IPS-18a (cell line): ENCODE measurements around the gene OTUB1.

Experiments used
- H3K27ac ChIP-seq: one replicate; pipeline ENCODE4 v1.5.1; 2013; ENCODE audit warnings: low read length
- H3K27me3 ChIP-seq: one replicate; pipeline ENCODE4 v1.6.1; 2013; ENCODE audit warnings: mild to moderate bottlenecking, low read length; ENCODE audit not compliant: control insufficient read depth, insufficient read depth
- H3K36me3 ChIP-seq: one replicate; pipeline ENCODE4 v1.6.1; 2013; ENCODE audit warnings: low read depth, low read length; ENCODE audit not compliant: control insufficient read depth
- H3K4me1 ChIP-seq: one replicate; pipeline ENCODE4 v1.6.1; 2013; ENCODE audit warnings: low read depth, low read length; ENCODE audit not compliant: control insufficient read depth
- H3K4me3 ChIP-seq: one replicate; pipeline ENCODE4 v1.5.1; 2013; ENCODE audit warnings: low read length
- H3K9ac ChIP-seq: one replicate; pipeline ENCODE4 v1.6.1; 2013; ENCODE audit warnings: mild to moderate bottlenecking, low read length, moderate library complexity
- H3K9me3 ChIP-seq: one replicate; pipeline ENCODE4 v1.6.1; 2013; ENCODE audit warnings: low read depth, low read length; ENCODE audit not compliant: control insufficient read depth

The OTUB1 gene

DNA sequence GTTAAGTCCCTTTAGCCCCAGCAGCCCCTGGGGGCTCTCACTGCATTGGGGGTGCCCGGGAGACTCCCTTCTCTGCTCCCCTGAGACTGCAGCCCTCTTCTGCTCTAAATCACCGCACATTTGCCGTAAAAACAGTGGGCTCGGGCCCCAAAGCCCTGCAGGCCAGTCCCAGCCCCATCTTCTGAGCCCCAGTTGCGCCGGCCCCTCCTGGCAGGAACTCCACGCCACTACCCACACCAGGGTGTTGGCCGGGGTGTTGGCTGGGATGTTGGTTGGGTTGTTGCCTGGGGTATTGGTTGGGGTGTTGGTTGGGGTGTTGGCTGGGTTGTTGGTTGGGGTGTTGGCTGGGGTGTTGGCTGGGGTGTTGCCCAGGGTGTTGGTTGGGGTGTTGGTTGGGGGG is 23.5 kb downstream of the OTUB1 start:
- H3K27ac ChIP-seq: no peak overlapping the region
- no peaks in the 10 kb centered on the region for H3K36me3 ChIP-seq
- no peaks in the 10 kb centered on the region for H3K4me1 ChIP-seq
- no peak overlapping the region for H3K4me3 ChIP-seq
- no peaks in the 10 kb centered on the region for H3K9me3 ChIP-seq
- H3K9ac ChIP-seq: no peak overlapping the region
- H3K27me3 ChIP-seq: peaks cover 77% of the 10 kb centered on the region

DNA sequence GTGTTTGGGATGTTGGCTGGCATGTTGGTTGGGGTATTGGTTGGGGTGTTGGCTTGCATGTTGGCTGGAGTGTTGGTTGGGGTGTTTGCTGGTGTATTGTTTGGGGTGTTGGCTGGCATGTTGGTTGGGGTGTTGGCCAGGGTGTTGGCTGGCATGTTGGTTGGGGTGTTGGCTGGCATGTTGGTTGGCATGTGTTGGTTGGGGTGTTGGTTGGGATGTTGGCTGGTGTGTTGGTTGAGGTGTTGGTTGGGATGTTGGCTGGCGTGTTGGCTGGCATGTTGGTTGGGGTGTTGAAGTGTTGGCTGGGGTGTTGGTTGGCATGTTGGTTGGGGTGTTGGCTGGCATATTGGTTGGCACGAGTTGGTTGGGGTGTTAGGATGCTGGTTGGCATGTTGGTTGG is 24.5 kb downstream of the OTUB1 start:
- Histone ChIP-seq H3K4me1 (no peaks in the 10 kb centered on the region), H3K27me3 (peaks cover 77% of the 10 kb centered on the region), H3K36me3 (no peaks in the 10 kb centered on the region), H3K4me3 (no peak overlapping the region), H3K9ac (no peak overlapping the region), H3K9me3 (no peaks in the 10 kb centered on the region), H3K27ac (no peak overlapping the region)

GRCh38 chr11:64011371-64011770 is 25.1 kb downstream of the OTUB1 start:
- H3K4me1 ChIP-seq: no peaks in the 10 kb centered on the region
- peaks cover 71% of the 10 kb centered on the region for H3K27me3 ChIP-seq
- no peak overlapping the region for H3K4me3 ChIP-seq
- H3K9ac ChIP-seq: no peak overlapping the region
- no peak overlapping the region for H3K27ac ChIP-seq
- no peaks in the 10 kb centered on the region for H3K9me3 ChIP-seq
- no peaks in the 10 kb centered on the region for H3K36me3 ChIP-seq

GRCh38 chr11:64013141-64013896 is 27.1 kb downstream of the OTUB1 start:
- Histone ChIP-seq H3K9ac (no peak overlapping the region), H3K9me3 (no peaks in the 10 kb centered on the region), H3K36me3 (no peaks in the 10 kb centered on the region), H3K27me3 (peaks cover 51% of the 10 kb centered on the region), H3K27ac (no peak overlapping the region), H3K4me3 (no peak overlapping the region), H3K4me1 (no peaks in the 10 kb centered on the region)

- Histone ChIP-seq H3K4me3 (no peak overlapping the region), H3K4me1 (no peaks in the 10 kb centered on the region), H3K27me3 (peaks cover 41% of the 10 kb centered on the region), H3K36me3 (no peaks in the 10 kb centered on the region), H3K9me3 (no peaks in the 10 kb centered on the region), H3K27ac (no peak overlapping the region), H3K9ac (no peak overlapping the region)
Observed at GRCh38 chr11:64014356-64014755, 28.1 kb downstream of the OTUB1 start.

GRCh38 chr11:64015510-64015909 is 29.3 kb downstream of the OTUB1 start:
- Histone ChIP-seq H3K4me1 (no peaks in the 10 kb centered on the region), H3K27me3 (peaks cover 43% of the 10 kb centered on the region)

DNA sequence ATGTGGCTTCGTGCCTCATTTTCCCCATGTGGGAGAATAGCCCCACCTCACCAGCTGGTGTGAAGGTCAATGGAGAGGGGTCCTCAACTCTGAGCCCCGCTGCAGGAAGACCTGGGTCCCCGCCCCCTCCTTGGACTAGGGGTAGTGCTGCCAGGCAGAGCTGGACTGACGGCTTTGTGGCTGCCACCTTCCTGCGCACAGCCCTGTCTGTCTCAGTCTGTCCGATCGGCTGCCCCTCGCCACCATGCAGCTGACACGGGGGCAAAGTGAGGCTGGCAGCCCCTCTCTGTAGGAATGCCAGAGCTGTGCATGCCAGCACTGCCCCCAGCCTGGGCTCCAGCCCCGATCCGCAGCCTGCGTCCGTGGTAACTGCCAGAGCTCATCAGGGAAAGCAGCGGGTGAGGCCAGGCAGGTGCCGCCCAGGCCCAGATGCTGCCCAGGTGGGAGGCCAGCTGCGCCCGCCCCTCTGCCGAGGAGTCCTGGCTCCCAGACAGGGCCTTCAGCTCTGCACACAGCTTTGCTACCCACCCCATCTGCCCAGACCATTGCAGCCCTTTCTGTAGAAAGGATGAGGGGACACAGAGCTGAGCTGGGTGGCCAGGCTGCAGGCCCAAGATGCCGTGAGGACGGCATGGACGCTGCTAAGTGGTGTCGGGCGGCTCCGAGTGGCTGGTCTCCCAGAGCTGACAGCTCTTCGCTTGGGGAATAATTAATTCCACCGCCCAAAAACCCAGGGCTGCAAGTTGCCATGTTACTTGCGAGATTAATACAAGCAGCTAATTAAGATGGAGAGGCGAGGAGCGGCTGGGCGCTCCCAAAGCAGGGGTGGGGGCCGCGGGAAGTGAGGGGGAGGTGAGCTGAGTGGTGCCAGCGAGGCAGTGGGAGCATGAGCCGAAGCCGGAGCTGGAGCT is 30.0 kb downstream of the OTUB1 start:
- Histone ChIP-seq H3K36me3 (no peaks in the 10 kb centered on the region), H3K4me3 (no peak overlapping the region), H3K4me1 (peaks cover 2% of the 10 kb centered on the region), H3K9me3 (no peaks in the 10 kb centered on the region), H3K27ac (no peak overlapping the region), H3K27me3 (peaks cover 46% of the 10 kb centered on the region), H3K9ac (no peak overlapping the region)

More at GRCh38 chr11:64015510-64015909, 29.3 kb downstream of the OTUB1 start:
- H3K27ac ChIP-seq: no peak overlapping the region
- H3K9ac ChIP-seq: no peak overlapping the region
- H3K36me3 ChIP-seq: no peaks in the 10 kb centered on the region
- H3K4me3 ChIP-seq: no peak overlapping the region
- no peaks in the 10 kb centered on the region for H3K9me3 ChIP-seq

DNA sequence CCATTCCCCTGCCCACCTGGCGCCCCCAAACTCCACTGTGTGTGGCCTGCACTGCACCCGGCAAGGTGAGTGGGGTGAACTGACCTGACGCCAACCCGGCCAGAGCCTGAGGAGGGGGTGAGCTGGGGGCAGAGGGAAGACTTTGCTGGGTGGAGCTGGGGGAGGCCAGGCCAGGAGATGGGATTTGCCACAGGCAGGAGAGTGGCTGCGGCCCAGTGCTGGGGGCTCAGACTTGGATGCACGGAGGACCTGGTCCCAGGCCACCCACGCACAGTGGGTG is 31.6 kb downstream of the OTUB1 start:
- Histone ChIP-seq H3K27me3 (peaks cover 33% of the 10 kb centered on the region), H3K27ac (no peak overlapping the region), H3K4me3 (no peak overlapping the region), H3K4me1 (peaks cover 13% of the 10 kb centered on the region), H3K9ac (no peak overlapping the region), H3K36me3 (no peaks in the 10 kb centered on the region), H3K9me3 (no peaks in the 10 kb centered on the region)

DNA sequence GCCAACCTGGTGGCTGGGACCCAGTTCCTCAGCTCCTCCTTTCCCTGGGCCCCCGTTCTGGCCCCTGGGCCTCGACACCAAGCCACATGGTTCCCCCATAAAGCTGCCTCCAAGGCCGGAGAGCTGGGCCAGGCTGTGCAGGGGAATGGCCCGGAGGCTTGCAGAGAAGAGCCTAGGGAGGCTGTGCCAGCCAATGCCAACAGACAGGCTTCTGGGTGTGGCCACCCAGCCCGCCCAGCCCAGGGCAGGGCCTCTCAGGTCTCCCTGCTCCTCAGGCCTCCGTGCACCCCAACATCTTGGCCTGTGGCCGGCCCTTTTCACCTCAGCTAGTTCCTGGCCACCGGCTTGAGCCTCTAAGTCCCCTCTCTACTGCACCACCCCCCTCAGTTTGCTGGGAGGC is 32.1 kb downstream of the OTUB1 start:
- Histone ChIP-seq H3K27me3 (peaks cover 32% of the 10 kb centered on the region), H3K9ac (no peak overlapping the region), H3K4me1 (peaks cover 13% of the 10 kb centered on the region), H3K27ac (no peak overlapping the region), H3K9me3 (no peaks in the 10 kb centered on the region), H3K36me3 (no peaks in the 10 kb centered on the region), H3K4me3 (no peak overlapping the region)

- H3K9ac ChIP-seq: no peak overlapping the region
- H3K9me3 ChIP-seq: no peaks in the 10 kb centered on the region
- H3K27me3 ChIP-seq: peaks cover 22% of the 10 kb centered on the region
- no peaks in the 10 kb centered on the region for H3K36me3 ChIP-seq
- H3K4me3 ChIP-seq: no peak overlapping the region
- no peak overlapping the region for H3K27ac ChIP-seq
- peaks cover 21% of the 10 kb centered on the region for H3K4me1 ChIP-seq
Observed at GRCh38 chr11:64019106-64020037, 33.1 kb downstream of the OTUB1 start.
